Lower leg skin (tissue), 3 donors: Measurements from ENCODE around the gene FGFR2.

ENCODE experiments used
- POLR2A ChIP-seq, 2 donors: fragments of 450-650 bp; IDR thresholded peaks; one replicate each; pipeline ENCODE4 v1.6.1; 2016 to 2017; ENCODE audit warnings: antibody characterized with exemption in 2 of 2, mild to moderate bottlenecking in 1 of 2, moderate library complexity in 1 of 2
- TF ChIP-seq, protein P1 (sequence below), 3 donors: fragments of 450-650 bp; IDR thresholded peaks; one replicate each; pipeline ENCODE4 v1.5.1; 2016; ENCODE audit warnings: antibody characterized with exemption in 3 of 3, mild to moderate bottlenecking in 3 of 3, moderate library complexity in 2 of 3

DNA sequence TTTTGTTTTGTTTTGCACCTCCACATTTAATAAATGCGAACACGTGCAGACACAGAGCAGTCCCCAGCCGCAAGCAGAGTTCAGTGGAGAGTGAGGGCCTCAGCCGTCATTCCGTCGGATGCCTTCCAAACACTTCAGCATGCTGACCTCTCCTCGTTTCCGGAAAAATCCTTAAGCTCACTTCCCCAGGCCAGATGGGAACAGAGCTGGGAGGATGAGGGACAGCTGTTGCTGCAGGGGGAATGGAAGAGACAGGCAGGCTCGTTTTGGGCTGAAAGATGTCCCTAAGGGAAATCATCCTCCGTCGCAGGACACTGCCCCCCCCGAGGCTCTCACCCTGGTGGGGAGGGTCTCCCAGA is 17.2 kb upstream of the FGFR2 start:
- no peak for TF ChIP-seq POLR2A (IDR thresholded peaks at IDR 0.05)
- TF ChIP-seq, protein P1, sequence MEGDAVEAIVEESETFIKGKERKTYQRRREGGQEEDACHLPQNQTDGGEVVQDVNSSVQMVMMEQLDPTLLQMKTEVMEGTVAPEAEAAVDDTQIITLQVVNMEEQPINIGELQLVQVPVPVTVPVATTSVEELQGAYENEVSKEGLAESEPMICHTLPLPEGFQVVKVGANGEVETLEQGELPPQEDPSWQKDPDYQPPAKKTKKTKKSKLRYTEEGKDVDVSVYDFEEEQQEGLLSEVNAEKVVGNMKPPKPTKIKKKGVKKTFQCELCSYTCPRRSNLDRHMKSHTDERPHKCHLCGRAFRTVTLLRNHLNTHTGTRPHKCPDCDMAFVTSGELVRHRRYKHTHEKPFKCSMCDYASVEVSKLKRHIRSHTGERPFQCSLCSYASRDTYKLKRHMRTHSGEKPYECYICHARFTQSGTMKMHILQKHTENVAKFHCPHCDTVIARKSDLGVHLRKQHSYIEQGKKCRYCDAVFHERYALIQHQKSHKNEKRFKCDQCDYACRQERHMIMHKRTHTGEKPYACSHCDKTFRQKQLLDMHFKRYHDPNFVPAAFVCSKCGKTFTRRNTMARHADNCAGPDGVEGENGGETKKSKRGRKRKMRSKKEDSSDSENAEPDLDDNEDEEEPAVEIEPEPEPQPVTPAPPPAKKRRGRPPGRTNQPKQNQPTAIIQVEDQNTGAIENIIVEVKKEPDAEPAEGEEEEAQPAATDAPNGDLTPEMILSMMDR (IDR thresholded peaks at IDR 0.05) = no peak
